GM19239 (cell line): ENCODE measurements around the gene SEPTIN8.

Source experiments
- DNase-seq: peaks from one replicate; pipeline ENCODE4 v3.0.0; 2011; ENCODE audit warnings: low spot score; ENCODE audit not compliant: insufficient read length
- FAIRE-seq: peaks from 2 replicates; lab custom pipeline; 2011; peaks lifted over from hg19 to GRCh38; lab: Jason Lieb, UNC

SEPTIN8 gene

GRCh38 chr5:132777209-132778069 is at the start of gene SEPTIN8:
Gene SEPTIN8 (minus strand): TSS chr5:132777239. CDS start chr5:132777137, 102 bp downstream.
- peak; percentile 71 for DNase-seq
- peak; percentile 31 for FAIRE-seq

GRCh38 chr5:132826424-132827082 is 49.5 kb upstream of the SEPTIN8 start:
- DNase-seq (no peak), FAIRE-seq (no peak)

- DNase-seq (no peak), FAIRE-seq (no peak)
Measured at GRCh38 chr5:132825834-132826391, 48.9 kb upstream of the SEPTIN8 start.

GRCh38 chr5:132825033-132825833 is 48.2 kb upstream of the SEPTIN8 start:
- FAIRE-seq: no peak
- DNase-seq: no peak

- FAIRE-seq (no peak), DNase-seq (no peak)
Measured at GRCh38 chr5:132824426-132824825, 47.4 kb upstream of the SEPTIN8 start.

GRCh38 chr5:132823481-132824050 is 46.5 kb upstream of the SEPTIN8 start:
- no peak for DNase-seq

GRCh38 chr5:132822650-132823480 is 45.8 kb upstream of the SEPTIN8 start:
- DNase-seq (no peak), FAIRE-seq (no peak)

More at GRCh38 chr5:132823481-132824050, 46.5 kb upstream of the SEPTIN8 start:
- peak; percentile 4 for FAIRE-seq

GRCh38 chr5:132821791-132822190 is 44.8 kb upstream of the SEPTIN8 start:
- DNase-seq (no peak), FAIRE-seq (no peak)

GRCh38 chr5:132821350-132821749 is 44.3 kb upstream of the SEPTIN8 start:
- FAIRE-seq (no peak), DNase-seq (no peak)

- DNase-seq: peak; percentile 97
- peak; percentile 100 for FAIRE-seq
Measured at GRCh38 chr5:132820162-132820754, 43.2 kb upstream of the SEPTIN8 start.

- no peak for DNase-seq
- no peak for FAIRE-seq
Measured at GRCh38 chr5:132819468-132819867, 42.4 kb upstream of the SEPTIN8 start.

GRCh38 chr5:132817011-132817410 is 40.0 kb upstream of the SEPTIN8 start:
- no peak for FAIRE-seq
- DNase-seq: no peak

- FAIRE-seq (no peak), DNase-seq (no peak)
Measured at GRCh38 chr5:132816554-132816953, 39.5 kb upstream of the SEPTIN8 start.

GRCh38 chr5:132816083-132816482 is 39.0 kb upstream of the SEPTIN8 start:
- FAIRE-seq (no peak), DNase-seq (no peak)

- no peak for DNase-seq
- FAIRE-seq: no peak
Measured at GRCh38 chr5:132815454-132815853, 38.4 kb upstream of the SEPTIN8 start.

- no peak for DNase-seq
Measured at GRCh38 chr5:132814503-132815294, 37.7 kb upstream of the SEPTIN8 start.

GRCh38 chr5:132813599-132814502 is 36.8 kb upstream of the SEPTIN8 start:
- FAIRE-seq: no peak

More at GRCh38 chr5:132814503-132815294, 37.7 kb upstream of the SEPTIN8 start:
- FAIRE-seq: no peak

More at GRCh38 chr5:132813599-132814502, 36.8 kb upstream of the SEPTIN8 start:
- DNase-seq: no peak
